ENCODE measurements around the gene OSBPL1A.

- TF ChIP-seq CTCF (IDR thresholded peaks at IDR 0.05; ENCODE audit: insufficient read depth, low read length), result no peak
- no peak for TF ChIP-seq POLR2AphosphoS5 (IDR thresholded peaks at IDR 0.05; ENCODE audit: low read depth)
Measured at GRCh38 chr18:24244698-24245097, 152.9 kb downstream of the OSBPL1A start.

All from HL-60 (cell line).